Endothelial cell of umbilical vein (primary cell): ENCODE data around the gene PLAC1. TPM values are rescaled to one million over a fixed set of nuclear protein-coding genes. Genes with fewer than 3 reads are reported as not detected.
A peak's percentile ranks its signal among the peaks of the same experiment; 100 is the strongest.

Experiments
- BruUV-seq: library from RNA; stranded (reverse); fragments of 400-500 nt; replicated peaks from 2 replicates; lab custom pipeline; 2021; lab: Mats Ljungman, UMichigan
- CTCF ChIA-PET: fragments of 300-600, 350-600 bp; sonication (Branson Sonifier 250); formaldehyde crosslinking; loops from one replicate; lab custom pipeline; 2021; ENCODE audit warnings: antibody characterized with exemption, inconsistent platforms; lab: Charles Lee
- POLR2A ChIA-PET: fragments of 300-600, 350-600 bp; sonication (Branson Sonifier 250); formaldehyde crosslinking; loops from one replicate; lab custom pipeline; 2021; ENCODE audit warnings: antibody characterized with exemption, inconsistent platforms; lab: Charles Lee
- DNase-seq: peaks from one replicate; pipeline ENCODE4 v3.0.0-alpha.2; 2011; ENCODE audit warnings: low read depth, low spot score
- FAIRE-seq: peaks from 2 replicates; lab custom pipeline; 2011; peaks lifted over from hg19 to GRCh38; lab: Jason Lieb, UNC
- H2AFZ ChIP-seq: 2 replicates; pipeline ENCODE4 v1.6.0; 2012; ENCODE audit warnings: low read depth, low read length, control low read depth, inconsistent platforms
- H3K27ac ChIP-seq: 2 replicates; pipeline ENCODE4 v1.5.1; 2011; ENCODE audit warnings: low read depth, mild to moderate bottlenecking, control low read depth, low read length, moderate library complexity; ENCODE audit not compliant: insufficient read depth
- H3K27me3 ChIP-seq, 2 experiments: 2 replicates each; pipeline versions ENCODE4 v1.6.0 to v1.6.1; 2011; ENCODE audit warnings: low read length in 2 of 2, mixed read lengths in 1 of 2; ENCODE audit not compliant: control insufficient read depth in 2 of 2, insufficient read depth in 2 of 2
- H3K36me3 ChIP-seq, 2 experiments: 2 replicates in 1 of 2; 3 replicates in 1 of 2; pipeline ENCODE4 v1.5.1; 2011; ENCODE audit warnings: low read length in 2 of 2, mild to moderate bottlenecking in 1 of 2, moderate library complexity in 1 of 2; ENCODE audit not compliant: control insufficient read depth in 2 of 2, insufficient read depth in 2 of 2; ENCODE audit errors: extremely low read depth in 1 of 2
- H3K4me1 ChIP-seq: 3 replicates; pipeline ENCODE4 v1.5.1; 2011; ENCODE audit warnings: mild to moderate bottlenecking, low read length; ENCODE audit not compliant: control insufficient read depth, insufficient read depth; ENCODE audit errors: extremely low read depth
- H3K4me2 ChIP-seq: 2 replicates; pipeline ENCODE4 v1.6.1; 2011; ENCODE audit warnings: low read length, control low read depth, mixed read lengths; ENCODE audit not compliant: insufficient read depth
- H3K4me3 ChIP-seq, 3 experiments: fragments of 200-600 bp in 1 of 3; sonication (generic), shearing (Covaris generic) in 1 of 3; replicated peaks in 1 of 3; 2 replicates each; pipeline ENCODE4 v1.5.1; 2011 to 2016; ENCODE audit warnings: control low read depth in 3 of 3, low read length in 3 of 3, mild to moderate bottlenecking in 2 of 3, inconsistent platforms in 1 of 3, low read depth in 1 of 3, moderate library complexity in 1 of 3; ENCODE audit not compliant: insufficient read depth in 1 of 3
- H3K79me2 ChIP-seq: 2 replicates; pipeline ENCODE4 v1.6.0; 2012; ENCODE audit warnings: low read length, inconsistent platforms; ENCODE audit not compliant: control insufficient read depth, insufficient read depth
- H3K9ac ChIP-seq: replicated peaks from 2 replicates; pipeline ENCODE3; 2011; ENCODE audit warnings: low read length, control low read depth; ENCODE audit not compliant: insufficient read depth; ENCODE audit errors: extremely low read depth
- H3K9me1 ChIP-seq: replicated peaks from 3 replicates; pipeline ENCODE4 v1.6.0; 2011; ENCODE audit warnings: mild to moderate bottlenecking, low read length; ENCODE audit not compliant: control insufficient read depth, insufficient read depth; ENCODE audit errors: extremely low read depth
- H3K9me3 ChIP-seq: replicated peaks from 2 replicates; pipeline ENCODE4 v1.5.1; 2012; ENCODE audit warnings: low read length, inconsistent platforms; ENCODE audit not compliant: control insufficient read depth, insufficient read depth
- H4K20me1 ChIP-seq: replicated peaks from 2 replicates; pipeline ENCODE3; 2011; ENCODE audit warnings: mild to moderate bottlenecking, low read length; ENCODE audit not compliant: control insufficient read depth, insufficient read depth; ENCODE audit errors: extremely low read depth
- EZH2 ChIP-seq: IDR thresholded peaks from 2 replicates; pipeline ENCODE4 v1.6.1; 2012; ENCODE audit warnings: borderline replicate concordance, low read depth, mild to moderate bottlenecking, moderate library complexity, low read length, inconsistent platforms; ENCODE audit not compliant: severe bottlenecking
- FOS ChIP-seq: IDR thresholded peaks from 2 replicates; pipeline ENCODE4 v1.6.1; 2011; ENCODE audit warnings: mild to moderate bottlenecking, low read length, moderate library complexity, borderline replicate concordance; ENCODE audit not compliant: insufficient read depth
- GATA2 ChIP-seq: IDR thresholded peaks from 2 replicates; pipeline ENCODE4 v1.7.0; 2011; ENCODE audit warnings: low read depth, mild to moderate bottlenecking, moderate library complexity, mixed read lengths, low read length; ENCODE audit not compliant: insufficient read length, insufficient read depth
- JUN ChIP-seq: IDR thresholded peaks from 2 replicates; pipeline ENCODE4 v1.6.1; 2011; ENCODE audit warnings: borderline replicate concordance, low read depth; ENCODE audit not compliant: insufficient read length, insufficient read depth
- MAX ChIP-seq: IDR thresholded peaks from 2 replicates; pipeline ENCODE4 v1.6.1; 2011; ENCODE audit not compliant: insufficient read depth, insufficient read length
- MYC ChIP-seq: IDR thresholded peaks from one replicate; pipeline ENCODE4 v1.6.1; 2011; ENCODE audit warnings: mild to moderate bottlenecking, low read depth, low read length
- POLR2A ChIP-seq: IDR thresholded peaks from 2 replicates; pipeline ENCODE4 v1.6.1; 2012; ENCODE audit warnings: low read depth, mild to moderate bottlenecking, control low read depth, low read length
- POLR2AphosphoS5 ChIP-seq: IDR thresholded peaks from 2 replicates; pipeline ENCODE4 v1.6.1; 2012; ENCODE audit warnings: low read depth, mild to moderate bottlenecking, control low read depth, low read length, moderate library complexity; ENCODE audit not compliant: insufficient read depth
- dilution Hi-C: fragments of 300-500 bp; cut with MboI; formaldehyde crosslinking; loops from one replicate; pipeline ENCODE4 v1.15.0; 2019; ENCODE audit warnings: low sequenced_read_pairs; ENCODE audit not compliant: extremely low pct_ligation_motif_present
- intact Hi-C: fragments of 100-400 bp; cut with micrococcal nuclease; formaldehyde crosslinking; loops from one replicate; pipeline ENCODE4 v1.10.0; 2022
- polyA plus RNA-seq, 4 experiments: library from polyadenylated mRNA; depleted of rRNA in 3 of 4; stranded (reverse) in 3 of 4; unstranded in 1 of 4; fragments of >200 nt; gene quantifications; 2 replicates each; pipeline versions ENCODE4 v1.2.1 to v1.2.3, GENCODE V29; 2011 to 2012; ENCODE audit warnings: missing spikeins in 1 of 4
- total RNA-seq: library from RNA; stranded (reverse); gene quantifications from 2 replicates; pipeline ENCODE4 v1.2.3, GENCODE V29; 2021
- TF ChIP-seq, protein P1 (sequence below), 2 donors: IDR thresholded peaks; 1 replicate in 1 of 2; 2 replicates in 1 of 2; pipeline ENCODE4 v1.5.1; 2011; ENCODE audit warnings: low read length in 2 of 2, mild to moderate bottlenecking in 2 of 2, moderate library complexity in 2 of 2, control low read depth in 1 of 2, inconsistent platforms in 1 of 2, low read depth in 1 of 2; ENCODE audit not compliant: insufficient read depth in 1 of 2; ENCODE audit errors: extremely low read depth in 1 of 2

Gene PLAC1
- total and polyA plus RNA-seq, 2 donors (not counting 3 experiments of a cell fraction or from before 2014, with no cell fraction given): 0.58 to 2.4 TPM

DNA sequence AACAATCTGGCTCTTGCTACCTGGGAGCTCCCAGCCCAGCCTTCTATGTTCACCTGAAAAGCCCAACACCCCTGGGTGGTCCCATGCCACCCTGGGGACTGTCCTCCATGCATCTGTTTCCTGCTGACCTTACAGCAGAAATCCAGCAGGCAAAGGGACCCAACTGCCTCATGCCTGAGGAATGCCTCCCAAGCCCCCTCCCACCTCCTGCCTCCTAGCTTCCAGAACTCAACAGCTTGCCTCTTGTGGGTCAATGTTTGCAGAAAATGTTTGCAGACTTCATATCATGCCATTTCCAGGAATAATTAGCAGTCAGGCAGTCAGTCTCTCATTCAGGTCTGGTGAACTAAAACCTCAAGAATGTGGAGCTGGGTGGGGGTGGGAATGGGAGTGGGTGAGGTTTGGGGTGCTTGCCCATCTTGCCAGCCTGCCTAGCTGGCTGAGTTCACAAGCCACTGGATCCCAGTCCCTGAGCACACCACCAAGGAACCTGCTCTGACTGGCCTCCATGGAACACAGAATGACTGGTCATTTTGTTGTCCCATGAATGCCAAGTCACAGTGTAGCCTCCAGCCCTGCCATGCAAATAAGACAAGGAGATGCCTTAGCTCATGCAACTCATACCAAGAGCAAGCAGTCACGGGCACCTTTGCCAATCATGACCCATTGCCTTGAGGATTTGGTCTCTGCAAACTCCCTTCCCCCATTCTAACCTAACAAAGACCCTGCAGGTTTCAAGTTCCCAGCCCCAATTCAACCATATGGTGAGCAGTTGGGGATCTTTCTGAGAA, 12.1 kb upstream of the PLAC1 start:
- Histone ChIP-seq H3K4me3 (no peak overlapping the region), H3K9me3 (no peaks in the 10 kb centered on the region), H3K4me2 (peak overlapping the region; percentile 50), H4K20me1 (no peaks in the 10 kb centered on the region), H2AFZ (no peak overlapping the region), H3K79me2 (no peaks in the 10 kb centered on the region), H3K27ac (peak overlapping the region; percentile 87), H3K27me3 (no peaks in the 10 kb centered on the region), H3K9me1 (no peaks in the 10 kb centered on the region), H3K9ac (peak overlapping the region; percentile 43), H3K36me3 (no peaks in the 10 kb centered on the region), H3K4me1 (peaks cover 27% of the 10 kb centered on the region)
- POLR2A ChIA-PET: interaction anchor here (0.6 kb wide), 1 partner anchor 10 kb away, joined by 5 read pairs; no protein-coding TSS in a partner anchor
- TF ChIP-seq POLR2A: no peak
- TF ChIP-seq MYC: no peak
- no peak for TF ChIP-seq GATA2
- TF ChIP-seq MAX: no peak
- TF ChIP-seq JUN: no peak
- TF ChIP-seq EZH2: no peak
- TF ChIP-seq, protein P1, sequence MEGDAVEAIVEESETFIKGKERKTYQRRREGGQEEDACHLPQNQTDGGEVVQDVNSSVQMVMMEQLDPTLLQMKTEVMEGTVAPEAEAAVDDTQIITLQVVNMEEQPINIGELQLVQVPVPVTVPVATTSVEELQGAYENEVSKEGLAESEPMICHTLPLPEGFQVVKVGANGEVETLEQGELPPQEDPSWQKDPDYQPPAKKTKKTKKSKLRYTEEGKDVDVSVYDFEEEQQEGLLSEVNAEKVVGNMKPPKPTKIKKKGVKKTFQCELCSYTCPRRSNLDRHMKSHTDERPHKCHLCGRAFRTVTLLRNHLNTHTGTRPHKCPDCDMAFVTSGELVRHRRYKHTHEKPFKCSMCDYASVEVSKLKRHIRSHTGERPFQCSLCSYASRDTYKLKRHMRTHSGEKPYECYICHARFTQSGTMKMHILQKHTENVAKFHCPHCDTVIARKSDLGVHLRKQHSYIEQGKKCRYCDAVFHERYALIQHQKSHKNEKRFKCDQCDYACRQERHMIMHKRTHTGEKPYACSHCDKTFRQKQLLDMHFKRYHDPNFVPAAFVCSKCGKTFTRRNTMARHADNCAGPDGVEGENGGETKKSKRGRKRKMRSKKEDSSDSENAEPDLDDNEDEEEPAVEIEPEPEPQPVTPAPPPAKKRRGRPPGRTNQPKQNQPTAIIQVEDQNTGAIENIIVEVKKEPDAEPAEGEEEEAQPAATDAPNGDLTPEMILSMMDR (IDR thresholded peaks at IDR 0.05; ENCODE audit: extremely low read depth in 1 of 2, insufficient read depth in 1 of 2, low read depth in 1 of 2, low read length in 2 of 2): no peak
- no peak for TF ChIP-seq POLR2AphosphoS5
- TF ChIP-seq FOS: no peak
- peak; percentile 29 for DNase-seq
- CTCF ChIA-PET: interaction anchor here (0.9 to 1.2 kb wide), 2 partner anchors 119 to 149 kb away, joined by 3 read pairs; no protein-coding TSS in a partner anchor
- dilution Hi-C loops (no loop called here), intact Hi-C loops (loop anchor here (2.0 to 5.0 kb wide), 2 partner anchors 82 to 92 kb away; no protein-coding TSS in a partner anchor)
- peak; percentile 28 for FAIRE-seq
- BruUV-seq: no TSS peak
